B cell (primary cell): ENCODE data around the gene CCR5.

Experiments used
- CTCF ChIP-seq: fragments of 200-600 bp; IDR thresholded peaks from one replicate; pipeline ENCODE4 v1.8.0; 2022; ENCODE audit warnings: antibody characterized with exemption, mild to moderate bottlenecking
- EZH2 ChIP-seq: IDR thresholded peaks from 2 replicates; pipeline ENCODE4 v1.6.1; 2012; ENCODE audit warnings: borderline replicate concordance, low read depth, mild to moderate bottlenecking, moderate library complexity, low read length; ENCODE audit not compliant: insufficient read depth, poor library complexity, severe bottlenecking

DNA sequence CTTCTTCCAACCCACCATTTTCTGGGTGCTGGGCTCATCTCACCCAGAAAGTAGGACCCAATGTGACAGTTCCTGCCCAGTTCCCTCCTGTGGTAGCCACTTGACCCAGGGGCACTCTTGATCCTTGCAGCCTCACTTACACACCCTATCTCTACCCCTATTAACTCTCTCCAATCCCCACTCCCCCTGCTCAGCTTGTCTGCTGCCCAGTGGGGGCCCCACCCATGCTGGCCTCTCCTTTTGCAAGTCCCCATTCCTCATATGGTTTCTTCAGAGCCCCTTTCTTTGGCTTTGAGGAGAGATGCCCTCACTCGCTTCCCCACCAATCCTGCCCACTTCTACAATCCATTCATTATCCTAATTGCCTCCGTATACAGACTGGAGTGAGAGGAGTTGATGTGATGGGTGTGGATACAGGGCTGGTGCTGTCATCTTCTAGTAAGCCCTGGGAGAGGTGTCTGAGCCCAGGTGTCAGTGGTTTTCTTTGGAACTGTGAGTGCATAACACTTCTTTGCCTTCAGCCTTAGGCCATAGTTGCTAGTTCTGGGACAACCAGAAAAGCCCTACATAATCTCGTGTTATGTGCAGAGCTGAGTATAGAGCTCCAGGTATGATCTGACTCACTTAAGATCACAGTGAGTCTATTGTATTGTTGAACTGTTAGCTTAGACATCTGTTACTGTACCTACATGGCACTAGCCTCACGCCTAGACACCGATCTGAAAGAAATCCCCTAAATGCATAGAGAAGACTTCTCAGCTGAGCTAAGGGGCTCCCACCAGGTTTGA is 4.8 kb upstream of the CCR5 start:
- TF ChIP-seq CTCF (no peak), EZH2 (no peak)
